Muscle of leg (tissue), 11 donors: ENCODE results near the gene GPATCH1. TPM values are rescaled to one million over a fixed set of nuclear protein-coding genes. Genes with fewer than 3 reads are reported as not detected.
"Not testable (repeated sequence)": the region's sequence is repeated elsewhere in the genome, so short reads cannot be mapped to it uniquely, and the experiment has no call there.

ENCODE experiments used
- DNase-seq: peaks from one replicate; pipeline ENCODE4 v3.0.0; 2013
- H3K27ac ChIP-seq: one replicate; pipeline ENCODE4 v1.5.1; 2013; ENCODE audit warnings: mild to moderate bottlenecking, low read length, control low read depth
- H3K27me3 ChIP-seq: one replicate; pipeline ENCODE4 v1.6.1; 2013; ENCODE audit warnings: low read length; ENCODE audit not compliant: control insufficient read depth, insufficient read depth
- H3K36me3 ChIP-seq: one replicate; pipeline ENCODE4 v1.6.1; 2013; ENCODE audit warnings: low read length; ENCODE audit not compliant: control insufficient read depth, insufficient read depth
- H3K4me1 ChIP-seq: one replicate; pipeline ENCODE4 v1.6.1; 2013; ENCODE audit warnings: low read length; ENCODE audit not compliant: control insufficient read depth, insufficient read depth
- H3K4me3 ChIP-seq: one replicate; pipeline ENCODE4 v1.5.1; 2013; ENCODE audit warnings: low read length, control low read depth
- H3K9me3 ChIP-seq: replicated peaks from 2 replicates; pipeline ENCODE4 v1.6.1; 2013; ENCODE audit warnings: low read depth, low read length; ENCODE audit not compliant: control insufficient read depth
- WGBS: methylation state at CpG from one replicate; pipeline ENCODE4 v1.1.5; 2013; ENCODE audit warnings: missing lambda C conversion rate; ENCODE audit not compliant: insufficient coverage; 5-methylcytosine and 5-hydroxymethylcytosine counted together
- polyA plus RNA-seq, 8 donors: library from polyadenylated mRNA; unstranded; fragments of 120-200 nt; gene quantifications; one replicate each; pipeline versions ENCODE4 v1.2.1 to v1.2.3, GENCODE V29; 2013; ENCODE audit warnings: inconsistent platforms in 1 of 8, low replicate concordance in 1 of 8; ENCODE audit not compliant: insufficient read length in 8 of 8, insufficient read depth in 1 of 8
- total RNA-seq: library from RNA; stranded (reverse); fragments of 120-200 nt; gene quantifications from one replicate; pipeline ENCODE4 v1.2.4, GENCODE V29; 2013

Gene GPATCH1
- total and polyA plus RNA-seq, 9 donors, result 6.2 to 9.5 (median 7.6) TPM

- DNase-seq, H3K4me3 ChIP-seq, H3K9me3 ChIP-seq, H3K27ac ChIP-seq, H3K36me3 ChIP-seq, H3K27me3 ChIP-seq, H3K4me1 ChIP-seq: not testable (repeated sequence)
- 70% methylated on average over 2 of the region's 6 CpGs for WGBS
Observed at GRCh38 chr19:33154313-33154712, 73.3 kb downstream of the GPATCH1 start.

GRCh38 chr19:33156334-33156733 lies 75.4 kb downstream of the GPATCH1 start:
- Histone ChIP-seq H3K36me3 (no peaks in the 10 kb centered on the region), H3K27ac (no peak overlapping the region), H3K4me1 (no peaks in the 10 kb centered on the region), H3K9me3 (no peaks in the 10 kb centered on the region), H3K4me3 (no peak overlapping the region), H3K27me3 (no peaks in the 10 kb centered on the region)
- 83% methylated on average over 4 of the region's 5 CpGs for WGBS
- DNase-seq, result no peak

- Histone ChIP-seq H3K36me3 (no peaks in the 10 kb centered on the region), H3K27me3 (no peaks in the 10 kb centered on the region), H3K27ac (no peak overlapping the region), H3K9me3 (no peaks in the 10 kb centered on the region), H3K4me1 (no peaks in the 10 kb centered on the region), H3K4me3 (no peak overlapping the region)
- DNase-seq, result no peak
- WGBS, result 83% methylated on average over 3 of the region's 3 CpGs
Observed at GRCh38 chr19:33157906-33158305, 76.9 kb downstream of the GPATCH1 start.

GRCh38 chr19:33158365-33158764 lies 77.4 kb downstream of the GPATCH1 start:
- Histone ChIP-seq H3K36me3 (no peaks in the 10 kb centered on the region), H3K27me3 (no peaks in the 10 kb centered on the region), H3K27ac (no peak overlapping the region), H3K9me3 (no peaks in the 10 kb centered on the region), H3K4me1 (no peaks in the 10 kb centered on the region), H3K4me3 (no peak overlapping the region)
- 89% methylated on average over 4 of the region's 6 CpGs for WGBS
- DNase-seq, result no peak

DNA sequence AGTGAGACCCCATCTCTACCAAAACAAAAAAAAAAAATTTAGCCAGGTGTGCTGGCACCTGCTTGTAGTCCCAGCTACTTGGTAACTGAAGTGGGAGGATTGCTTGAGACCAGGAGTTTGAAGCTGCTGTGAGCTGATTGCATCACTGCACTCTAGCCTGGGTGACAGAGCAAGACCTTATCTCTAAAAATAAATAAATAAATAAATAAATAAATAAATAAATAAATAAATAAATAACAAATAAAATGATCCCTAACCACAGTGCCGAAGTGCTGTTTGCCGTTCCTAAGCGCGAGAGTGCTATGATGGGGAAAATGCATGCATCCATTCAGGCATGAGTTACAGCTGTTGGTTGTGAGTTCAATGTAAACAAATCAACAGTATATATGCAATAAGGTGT lies 78.2 kb downstream of the GPATCH1 start:
- Histone ChIP-seq H3K4me3 (no peak overlapping the region), H3K27ac (no peak overlapping the region), H3K4me1 (no peaks in the 10 kb centered on the region), H3K27me3 (no peaks in the 10 kb centered on the region), H3K36me3 (no peaks in the 10 kb centered on the region), H3K9me3 (no peaks in the 10 kb centered on the region)
- no peak for DNase-seq
- WGBS, result no CpG with 5 or more reads among the region's 4 CpGs

DNA sequence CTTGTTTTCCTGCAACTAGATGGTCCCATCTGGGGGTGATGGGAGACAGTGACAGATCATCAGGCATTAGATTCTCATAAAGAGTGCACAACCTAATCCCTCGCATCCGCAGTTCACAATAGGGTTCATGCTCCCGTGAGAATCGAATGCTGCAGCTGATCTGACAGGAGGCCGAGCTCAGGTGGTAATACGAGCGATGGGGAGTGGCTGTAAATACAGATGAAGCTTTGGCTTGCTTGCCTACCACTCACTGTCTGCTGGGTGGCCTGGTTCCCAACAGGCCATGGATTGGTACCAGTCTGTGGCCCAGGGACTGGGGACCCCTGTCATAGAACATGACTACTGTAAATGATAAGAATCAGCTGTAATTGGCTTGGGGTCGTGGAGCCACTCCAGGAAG lies 78.9 kb downstream of the GPATCH1 start:
- H3K36me3 ChIP-seq, result no peaks in the 10 kb centered on the region
- 77% methylated on average over 5 of the region's 8 CpGs for WGBS
- no peaks in the 10 kb centered on the region for H3K9me3 ChIP-seq
- no peak overlapping the region for H3K27ac ChIP-seq
- no peaks in the 10 kb centered on the region for H3K27me3 ChIP-seq
- no peak overlapping the region for H3K4me3 ChIP-seq
- no peak for DNase-seq
- H3K4me1 ChIP-seq, result no peaks in the 10 kb centered on the region

DNA sequence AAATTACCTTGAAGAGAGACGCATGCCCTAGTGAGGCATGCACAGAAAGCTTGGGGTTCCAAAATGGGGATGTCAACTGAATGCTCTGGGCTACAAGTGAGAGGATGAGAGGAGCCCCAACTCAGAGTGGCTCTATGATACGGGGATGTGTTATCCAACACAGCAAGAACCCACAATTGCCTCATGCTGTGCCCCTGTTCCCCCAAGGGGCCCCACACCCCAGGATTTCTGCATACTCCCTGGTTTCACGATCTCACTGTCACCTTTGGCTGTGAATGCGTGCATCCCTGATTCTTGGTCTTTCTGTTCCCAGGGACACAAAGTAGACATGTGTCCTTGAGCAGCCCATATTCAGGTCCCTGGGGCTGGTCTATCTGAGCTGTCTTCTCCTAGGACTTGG lies 80.2 kb downstream of the GPATCH1 start:
- no peaks in the 10 kb centered on the region for H3K4me1 ChIP-seq
- DNase-seq, result no peak
- H3K9me3 ChIP-seq, result no peaks in the 10 kb centered on the region
- WGBS, result 60% methylated on average over 3 of the region's 4 CpGs
- H3K4me3 ChIP-seq, result no peak overlapping the region
- H3K36me3 ChIP-seq, result no peaks in the 10 kb centered on the region
- H3K27me3 ChIP-seq, result no peaks in the 10 kb centered on the region
- no peak overlapping the region for H3K27ac ChIP-seq

GRCh38 chr19:33163481-33163880 lies 82.5 kb downstream of the GPATCH1 start:
- Histone ChIP-seq H3K27me3 (no peaks in the 10 kb centered on the region), H3K27ac (no peak overlapping the region), H3K9me3 (peaks cover 3% of the 10 kb centered on the region), H3K4me3 (no peak overlapping the region), H3K36me3 (no peaks in the 10 kb centered on the region), H3K4me1 (no peaks in the 10 kb centered on the region)
- 78% methylated on average over 1 of the region's 6 CpGs for WGBS
- DNase-seq, result no peak

DNA sequence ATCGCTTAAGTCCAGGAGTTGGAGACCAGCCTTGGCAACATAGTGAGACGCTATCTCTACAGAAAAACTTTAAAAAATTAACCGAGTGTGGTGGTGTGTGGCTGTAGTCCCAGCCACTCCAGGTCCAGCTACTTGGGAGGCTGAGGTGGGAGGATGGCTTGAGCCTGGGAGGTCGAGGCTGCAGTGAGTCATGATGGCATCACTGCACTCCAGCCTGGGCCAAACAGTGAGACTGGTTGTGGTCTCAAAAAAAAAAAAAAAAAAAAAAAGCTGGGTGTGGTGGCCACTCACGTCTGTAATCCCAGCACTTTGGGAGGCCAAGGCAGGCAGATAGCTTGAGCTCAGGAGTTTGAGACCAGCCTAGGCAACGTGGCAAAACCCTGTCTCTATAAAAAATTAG lies 85.1 kb downstream of the GPATCH1 start:
- not testable (repeated sequence) for H3K27ac ChIP-seq, H3K9me3 ChIP-seq, DNase-seq, H3K36me3 ChIP-seq, H3K27me3 ChIP-seq, H3K4me1 ChIP-seq, H3K4me3 ChIP-seq
- WGBS, result 83% methylated on average over 2 of the region's 6 CpGs

DNA sequence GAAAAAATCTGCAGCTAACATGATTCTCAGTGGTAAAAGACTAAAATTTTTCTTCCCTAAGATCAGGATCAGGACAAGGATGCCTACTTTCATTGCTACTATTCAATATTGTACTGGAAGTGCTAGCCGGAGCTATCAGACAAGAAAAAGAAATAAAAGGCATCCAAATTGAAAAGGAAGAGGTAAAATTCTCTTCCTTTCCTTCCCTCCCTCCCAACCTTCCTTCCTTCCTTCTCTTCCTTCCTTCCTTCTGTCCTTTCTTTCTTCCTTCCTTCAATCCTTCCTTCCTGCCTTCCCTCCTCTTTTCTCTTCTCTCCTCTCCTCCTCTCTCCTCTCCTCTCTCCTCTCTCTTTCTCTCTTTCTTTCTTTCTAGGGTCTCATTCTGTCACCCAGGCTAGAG lies 86.5 kb downstream of the GPATCH1 start:
- H3K27ac ChIP-seq, result no peak overlapping the region
- DNase-seq, result no peak
- H3K4me3 ChIP-seq, result no peak overlapping the region
- no CpG with 5 or more reads among the region's 1 CpG for WGBS
- no peaks in the 10 kb centered on the region for H3K4me1 ChIP-seq
- no peaks in the 10 kb centered on the region for H3K27me3 ChIP-seq
- H3K36me3 ChIP-seq, result no peaks in the 10 kb centered on the region
- H3K9me3 ChIP-seq, result peaks cover 3% of the 10 kb centered on the region

- no CpG with 5 or more reads among the region's 1 CpG for WGBS
- no peak overlapping the region for H3K4me3 ChIP-seq
- peaks cover 6% of the 10 kb centered on the region for H3K4me1 ChIP-seq
- no peak for DNase-seq
- peaks cover 3% of the 10 kb centered on the region for H3K9me3 ChIP-seq
- H3K36me3 ChIP-seq, result no peaks in the 10 kb centered on the region
- H3K27me3 ChIP-seq, result no peaks in the 10 kb centered on the region
- no peak overlapping the region for H3K27ac ChIP-seq
Observed at GRCh38 chr19:33168528-33168927, 87.5 kb downstream of the GPATCH1 start.
